GM12874 (cell line): ENCODE results near the gene COBLL1.

Source experiments
- TF ChIP-seq, protein P1 (sequence below): IDR thresholded peaks from 2 replicates; pipeline ENCODE4 v1.5.1; 2011; ENCODE audit warnings: low read depth, mild to moderate bottlenecking, control low read depth, low read length, moderate library complexity; ENCODE audit not compliant: insufficient read depth

The COBLL1 gene

DNA sequence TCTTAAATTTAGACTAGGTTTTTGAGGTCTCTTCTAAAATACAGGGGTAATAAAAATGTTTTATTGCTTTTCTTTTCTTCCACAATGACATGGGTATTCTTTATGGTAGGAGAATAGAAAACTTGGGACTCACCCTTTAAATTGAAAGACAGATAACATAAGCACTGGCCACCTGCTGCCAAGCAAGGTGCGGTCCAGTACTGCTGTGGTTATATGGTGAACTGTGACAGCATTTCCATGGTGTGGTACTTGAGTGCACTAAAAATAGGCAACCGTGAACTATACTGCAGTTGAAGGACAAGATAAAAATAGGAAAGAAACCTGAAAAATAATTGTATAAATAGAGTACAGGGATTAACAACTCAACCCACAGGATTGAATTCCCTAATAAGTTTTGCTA is 165.9 kb downstream of the COBLL1 start:
- TF ChIP-seq, protein P1, sequence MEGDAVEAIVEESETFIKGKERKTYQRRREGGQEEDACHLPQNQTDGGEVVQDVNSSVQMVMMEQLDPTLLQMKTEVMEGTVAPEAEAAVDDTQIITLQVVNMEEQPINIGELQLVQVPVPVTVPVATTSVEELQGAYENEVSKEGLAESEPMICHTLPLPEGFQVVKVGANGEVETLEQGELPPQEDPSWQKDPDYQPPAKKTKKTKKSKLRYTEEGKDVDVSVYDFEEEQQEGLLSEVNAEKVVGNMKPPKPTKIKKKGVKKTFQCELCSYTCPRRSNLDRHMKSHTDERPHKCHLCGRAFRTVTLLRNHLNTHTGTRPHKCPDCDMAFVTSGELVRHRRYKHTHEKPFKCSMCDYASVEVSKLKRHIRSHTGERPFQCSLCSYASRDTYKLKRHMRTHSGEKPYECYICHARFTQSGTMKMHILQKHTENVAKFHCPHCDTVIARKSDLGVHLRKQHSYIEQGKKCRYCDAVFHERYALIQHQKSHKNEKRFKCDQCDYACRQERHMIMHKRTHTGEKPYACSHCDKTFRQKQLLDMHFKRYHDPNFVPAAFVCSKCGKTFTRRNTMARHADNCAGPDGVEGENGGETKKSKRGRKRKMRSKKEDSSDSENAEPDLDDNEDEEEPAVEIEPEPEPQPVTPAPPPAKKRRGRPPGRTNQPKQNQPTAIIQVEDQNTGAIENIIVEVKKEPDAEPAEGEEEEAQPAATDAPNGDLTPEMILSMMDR: no peak

DNA sequence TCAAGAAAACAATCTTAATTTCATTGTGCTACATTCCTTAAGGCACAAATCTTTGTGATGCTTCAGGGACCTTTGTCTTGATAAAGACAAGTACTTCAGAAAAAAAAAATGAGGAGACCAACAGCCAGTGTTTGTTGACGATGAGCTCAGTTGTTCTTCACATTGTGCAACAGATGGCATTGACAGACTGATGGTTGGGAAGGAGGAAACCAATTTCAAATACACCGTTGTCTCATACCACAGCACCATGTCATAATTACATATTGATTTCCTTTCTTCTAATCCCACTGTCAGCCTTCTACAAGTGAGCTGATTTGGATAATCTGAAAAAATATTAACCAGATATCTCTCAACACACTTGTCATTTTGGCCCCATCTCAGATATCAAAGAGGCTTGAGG is 166.6 kb downstream of the COBLL1 start:
- TF ChIP-seq, protein P1: no peak

DNA sequence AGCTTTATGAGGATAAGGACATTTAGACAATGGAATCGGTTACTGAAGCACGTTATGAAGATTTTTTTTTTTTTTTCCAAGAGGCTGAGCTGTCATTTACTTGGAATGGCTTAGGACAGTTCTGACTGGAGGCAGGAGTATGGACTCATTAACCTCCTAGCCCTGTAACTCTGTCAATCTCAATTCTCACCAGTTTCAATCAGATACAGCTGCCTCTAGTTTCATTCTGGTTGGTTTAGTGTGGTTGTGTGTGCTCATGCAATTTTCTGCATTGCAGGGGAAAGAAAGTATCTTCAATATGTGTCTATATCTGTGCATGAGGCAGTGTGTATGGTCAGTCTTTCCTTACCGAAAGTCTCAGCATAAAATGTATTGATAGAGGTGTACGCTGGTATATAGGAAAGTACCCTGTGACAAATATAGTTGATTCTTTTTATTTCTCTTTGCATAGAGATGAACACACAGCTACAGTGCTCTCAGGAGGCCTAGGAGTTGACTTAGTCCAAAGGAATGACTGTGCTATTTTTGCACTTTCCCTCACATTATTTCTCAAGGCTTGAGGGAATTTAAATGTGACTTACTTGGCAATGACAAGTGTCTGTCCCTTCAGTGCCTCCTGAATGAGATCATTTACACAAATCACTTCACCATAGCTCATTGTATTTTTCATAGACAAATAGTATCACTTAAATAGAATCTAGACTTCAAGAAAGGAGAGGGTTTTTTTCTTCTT is 169.8 kb downstream of the COBLL1 start:
- TF ChIP-seq, protein P1: no peak

DNA sequence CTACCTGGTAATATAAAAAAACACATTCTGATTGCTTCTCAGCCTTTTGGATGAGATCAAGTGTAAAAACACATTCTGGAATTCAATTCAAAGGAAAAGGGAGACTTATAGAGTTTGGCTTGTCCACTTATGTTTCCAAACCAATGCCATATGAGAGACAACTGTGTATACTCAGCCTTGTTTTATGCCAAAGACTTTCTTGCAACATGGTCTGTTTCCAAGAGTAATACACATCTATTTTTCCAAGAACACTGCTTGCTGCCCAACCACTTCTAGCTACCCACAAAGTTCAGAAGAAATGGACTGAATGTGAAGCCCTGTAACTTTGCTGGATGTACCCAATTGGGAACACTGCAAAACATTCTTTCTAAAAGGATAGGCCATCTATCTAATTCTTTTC is 172.3 kb downstream of the COBLL1 start:
- TF ChIP-seq, protein P1: no peak

DNA sequence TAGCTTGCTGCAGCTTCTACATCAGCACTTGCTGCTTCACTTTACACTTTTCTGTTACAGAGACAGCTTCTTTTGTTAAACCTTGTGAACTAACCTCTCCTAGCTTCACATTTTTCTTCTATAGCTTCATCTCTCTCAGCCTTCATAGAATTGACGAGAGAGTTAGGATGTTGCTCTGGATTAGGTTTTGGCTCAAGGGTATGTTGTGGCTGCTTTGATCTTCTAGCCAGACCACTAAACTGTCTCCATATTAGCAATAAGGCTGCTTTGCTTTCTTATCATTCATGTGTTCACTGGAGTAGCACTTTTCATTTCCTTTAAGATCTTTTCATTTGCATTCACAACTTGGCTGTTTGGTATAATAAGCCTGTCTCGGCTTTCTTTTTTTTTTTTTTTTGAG is 174.1 kb downstream of the COBLL1 start:
- TF ChIP-seq, protein P1: no peak

DNA sequence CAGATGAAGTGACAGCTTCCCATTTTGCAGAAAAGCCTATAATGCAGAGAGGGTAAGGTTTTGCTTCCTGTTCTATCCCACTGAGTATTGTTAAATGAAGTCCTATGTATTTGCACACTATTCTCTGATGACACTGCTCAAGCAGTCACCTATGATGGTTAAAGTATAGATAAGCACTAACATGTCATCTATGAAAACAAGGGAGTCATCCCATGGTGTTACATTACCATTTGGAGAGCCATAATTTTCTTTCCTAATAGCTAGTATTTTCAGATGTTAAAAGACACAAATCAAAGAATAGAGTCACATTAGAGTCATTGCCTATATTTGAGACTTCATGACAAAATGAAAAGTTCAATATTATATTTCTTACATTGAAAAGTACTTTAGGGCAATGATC is 177.6 kb downstream of the COBLL1 start:
- TF ChIP-seq, protein P1: no peak

DNA sequence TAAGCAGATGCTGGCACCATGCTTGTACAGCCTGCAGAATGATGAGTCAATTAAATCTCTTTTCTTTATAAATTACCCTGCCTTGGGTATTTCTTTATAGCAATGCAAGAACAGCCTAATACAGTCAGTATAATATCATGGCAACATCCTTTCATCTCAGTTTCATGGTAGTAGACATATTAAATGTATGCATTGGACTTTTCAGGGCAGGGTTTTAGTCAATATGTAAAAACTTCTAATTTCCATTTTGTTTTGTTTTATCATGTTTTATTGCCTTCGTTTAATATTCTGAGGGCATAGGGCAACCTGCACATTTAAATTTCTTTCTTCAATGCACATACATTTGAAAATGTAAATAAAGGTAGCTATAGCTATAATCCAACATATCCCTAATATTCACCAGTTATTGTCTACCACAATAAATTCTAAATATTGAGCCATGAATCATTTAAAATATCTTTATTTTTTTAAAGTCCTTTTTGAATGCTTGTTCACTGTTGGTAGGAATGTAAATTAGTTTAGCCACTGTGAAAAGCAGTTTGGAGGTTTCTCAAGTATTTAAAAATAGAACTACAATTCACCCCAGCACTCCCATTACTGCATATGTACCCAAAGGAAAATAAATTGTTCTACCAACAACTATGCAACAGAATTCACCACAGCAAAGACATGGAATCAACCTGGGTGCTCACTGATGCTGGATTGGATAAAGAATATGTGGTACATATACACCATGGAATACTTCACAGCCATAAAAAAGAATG is 178.6 kb downstream of the COBLL1 start:
- TF ChIP-seq, protein P1: no peak
